ENCODE measurements around the gene CDC27.
"Not testable (repeated sequence)": the region's sequence is repeated elsewhere in the genome, so short reads cannot be mapped to it uniquely, and the experiment has no call there.

Gene CDC27

DNA sequence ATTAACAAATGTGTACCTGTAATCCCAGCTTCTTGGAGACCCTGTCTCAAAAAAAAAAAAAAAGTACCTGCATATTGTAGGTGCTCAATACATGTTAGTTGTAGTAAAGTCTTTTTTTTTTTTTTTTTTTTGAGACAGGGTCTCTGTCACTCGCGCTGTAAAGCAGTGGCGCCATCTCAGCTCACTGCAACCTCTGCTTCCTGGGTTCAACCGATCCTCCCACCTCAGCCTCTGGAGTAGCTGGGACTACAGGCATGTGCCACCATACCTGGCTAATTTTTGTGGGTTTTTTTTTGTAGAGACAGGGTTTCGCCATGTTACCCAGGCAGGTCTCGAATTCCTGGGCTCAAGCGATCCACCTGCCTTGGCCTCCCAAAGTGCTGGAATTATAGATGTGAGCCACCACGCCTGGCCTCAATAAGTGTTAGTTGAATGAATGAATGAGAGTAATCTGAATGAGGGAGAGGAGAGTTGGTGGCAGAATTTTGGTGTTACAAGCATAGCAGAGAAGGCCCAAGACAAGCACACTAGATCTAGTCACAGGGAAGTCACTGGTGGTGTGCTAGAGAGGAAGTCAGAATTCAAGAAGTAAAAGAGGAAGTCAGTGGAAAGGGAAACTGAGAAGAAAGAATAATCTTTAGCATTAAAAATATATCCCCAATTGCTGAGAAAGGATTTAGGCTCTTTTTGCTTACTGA, 10.7 kb upstream of the CDC27 start:
- DNase-seq (ENCODE audit: insufficient read length, low spot score) (no peak), FAIRE-seq (peak; percentile 84)

DNA sequence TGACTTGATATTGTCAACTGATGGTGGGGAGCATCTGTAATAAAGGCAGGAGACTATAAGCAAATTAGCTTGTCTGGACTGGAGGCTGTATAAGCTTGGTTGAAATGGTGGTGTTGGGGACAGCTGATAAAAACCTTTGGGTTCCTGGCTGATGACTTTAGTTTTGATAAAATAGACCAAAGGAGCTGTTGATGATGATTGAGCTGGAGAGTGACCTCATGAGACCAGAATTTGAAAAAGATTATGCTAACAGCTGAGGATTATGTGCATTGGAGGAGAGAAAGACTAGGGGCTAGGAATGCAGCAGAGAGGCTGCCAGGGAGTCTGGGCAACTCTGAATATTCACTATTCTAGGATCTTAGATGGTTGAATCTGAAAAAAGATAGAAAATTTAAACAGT, 8.7 kb upstream of the CDC27 start:
- DNase-seq (ENCODE audit: insufficient read length, low spot score) (no peak), FAIRE-seq (peak; percentile 28)

DNA sequence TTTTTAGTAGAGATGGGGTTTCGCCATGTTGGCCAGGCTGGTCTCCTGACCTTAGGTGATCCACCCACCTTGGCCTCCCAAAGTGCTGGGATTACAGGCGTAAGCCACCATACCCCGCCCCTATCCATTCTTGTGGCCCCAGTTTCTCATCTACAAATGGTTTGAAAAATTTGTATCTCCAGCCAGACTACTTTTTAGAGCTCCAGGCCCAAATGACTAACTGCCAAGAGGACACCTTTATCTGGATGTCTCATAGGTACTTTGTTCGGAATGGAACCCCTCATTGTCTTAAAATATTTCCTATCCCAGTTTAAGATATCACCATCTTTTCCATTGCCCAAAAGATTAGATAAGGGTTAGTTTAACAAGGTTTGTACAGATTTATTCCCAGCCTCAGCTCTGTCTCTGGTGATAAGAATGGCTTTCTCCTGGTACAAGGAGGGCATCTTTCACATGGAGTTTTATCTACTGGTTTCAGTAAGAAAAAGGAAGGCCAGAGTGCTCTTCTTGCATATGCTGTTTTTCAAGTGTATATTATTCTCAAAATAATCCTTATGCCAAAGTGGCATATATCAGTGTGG, 4.9 kb upstream of the CDC27 start:
- no peak for FAIRE-seq

DNA sequence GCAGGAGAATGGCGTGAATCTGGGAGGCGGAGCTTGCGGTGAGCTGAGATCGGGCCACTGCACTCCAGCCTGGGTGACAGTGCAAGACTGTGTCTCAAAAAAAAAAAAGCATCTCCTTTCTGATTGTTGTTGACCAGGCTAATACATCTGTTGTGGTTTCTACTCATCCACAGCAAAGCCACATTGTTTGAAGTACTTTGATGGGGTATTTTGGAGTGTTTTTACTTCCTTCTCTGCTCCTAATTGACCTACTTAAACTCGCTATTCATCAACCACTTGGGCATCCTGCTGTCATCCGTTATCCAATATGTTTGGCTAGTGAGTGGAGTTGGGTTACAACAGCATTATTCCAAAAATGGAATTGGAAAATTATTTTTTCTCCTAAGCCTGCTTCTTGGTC, 3.5 kb upstream of the CDC27 start:
- no peak for FAIRE-seq
- no peak for DNase-seq (ENCODE audit: insufficient read length, low spot score)

More for the DNA sequence above, 4.9 kb upstream of the CDC27 start:
- DNase-seq (ENCODE audit: insufficient read length, low spot score), result no peak

DNA sequence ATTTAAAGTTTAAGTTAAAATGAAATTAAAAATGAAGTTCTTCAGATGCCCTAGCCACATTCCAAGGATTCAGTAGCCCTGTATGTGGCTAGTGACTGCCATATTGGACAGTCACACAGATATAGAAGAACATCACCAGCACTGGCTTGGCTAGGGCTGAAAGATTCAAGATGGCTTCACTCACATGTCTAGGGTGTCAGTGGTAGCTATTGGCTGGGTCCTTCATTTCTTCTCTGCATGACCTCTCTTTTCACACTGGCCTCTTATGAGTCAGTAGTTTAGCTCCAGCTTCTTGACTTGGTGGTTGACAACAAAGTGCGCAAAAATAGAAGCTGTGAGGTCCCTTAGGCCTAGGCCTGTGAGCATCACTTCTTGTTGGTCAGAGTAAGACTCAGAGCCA, 1.7 kb upstream of the CDC27 start:
- FAIRE-seq, result no peak
- no peak for DNase-seq (ENCODE audit: insufficient read length, low spot score)

DNA sequence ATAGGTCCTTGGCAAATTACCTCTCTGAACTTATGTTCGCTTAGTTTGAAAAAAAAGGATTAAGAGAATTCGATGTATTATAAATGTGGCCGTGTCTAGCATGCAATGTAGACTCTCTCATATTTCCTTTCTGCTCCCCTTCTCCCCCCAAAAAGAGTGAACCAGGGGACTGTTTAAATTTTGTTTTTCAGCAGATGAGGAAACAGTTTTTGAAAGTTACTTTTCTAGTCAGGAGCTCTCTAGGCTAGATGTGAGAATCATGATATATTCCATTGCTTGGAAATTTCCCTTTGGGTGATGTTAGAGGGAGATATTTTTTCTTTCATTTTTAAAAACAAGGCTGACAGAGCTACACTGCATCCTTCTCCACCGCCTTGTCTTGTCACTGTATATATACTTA, 1.1 kb upstream of the CDC27 start:
- DNase-seq (ENCODE audit: insufficient read length, low spot score) (no peak), FAIRE-seq (no peak)

DNA sequence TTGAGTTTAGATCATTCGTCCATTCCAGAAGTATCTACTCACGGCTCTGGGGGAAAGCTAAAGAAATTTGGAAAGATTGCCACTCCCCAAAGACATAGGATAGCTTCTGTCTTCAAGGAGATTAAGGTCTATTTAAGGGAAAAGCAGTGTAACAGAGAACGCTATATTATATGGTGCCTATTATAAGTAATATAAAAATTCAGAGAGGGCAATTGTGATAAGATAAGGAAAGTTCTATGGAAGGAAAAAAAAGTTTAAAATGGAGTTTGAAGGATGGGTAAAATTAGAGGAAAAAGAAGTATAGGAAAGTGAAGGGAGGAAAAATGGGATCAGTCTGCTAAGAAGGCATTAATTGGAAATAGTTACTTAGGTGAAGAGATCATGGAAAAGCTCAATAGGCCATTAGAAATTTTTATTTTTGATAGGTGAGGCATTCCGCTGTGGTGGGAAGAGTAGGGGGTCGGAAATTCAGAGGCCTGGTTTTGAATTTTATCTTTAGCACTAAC, 690 bp upstream of the CDC27 start:
- no peak for FAIRE-seq
- no peak for DNase-seq (ENCODE audit: insufficient read length, low spot score)

DNA sequence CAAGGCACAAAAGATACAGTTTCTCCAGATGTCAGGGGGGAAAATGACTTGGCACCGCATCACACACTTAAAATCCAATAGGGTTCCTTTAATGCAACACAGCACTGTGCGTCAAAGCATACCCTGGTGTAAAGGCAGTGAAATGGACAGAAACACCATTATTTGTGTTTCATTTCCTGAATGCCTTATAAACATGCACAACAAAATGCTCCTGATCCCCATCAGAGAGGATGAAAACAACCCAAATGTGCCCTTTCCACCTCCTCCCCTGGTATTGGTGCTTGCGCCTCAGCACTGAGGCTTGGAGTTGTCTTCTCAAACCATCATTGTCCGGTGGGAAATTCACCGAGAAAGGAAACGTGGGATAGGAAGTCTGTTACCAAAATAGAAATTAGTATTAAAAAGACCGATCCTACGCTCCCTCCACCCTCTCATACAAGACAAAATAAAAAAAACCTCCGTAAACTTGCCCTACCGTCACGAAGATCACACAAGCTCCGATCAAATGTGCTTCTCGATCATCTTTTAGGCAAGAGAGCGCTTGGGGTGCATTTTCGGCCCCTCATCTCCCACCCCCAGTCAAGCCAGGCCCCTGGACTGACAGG, 722 bp downstream of the CDC27 start:
- DNase-seq (ENCODE audit: insufficient read length, low spot score), result no peak
- no peak for FAIRE-seq

DNA sequence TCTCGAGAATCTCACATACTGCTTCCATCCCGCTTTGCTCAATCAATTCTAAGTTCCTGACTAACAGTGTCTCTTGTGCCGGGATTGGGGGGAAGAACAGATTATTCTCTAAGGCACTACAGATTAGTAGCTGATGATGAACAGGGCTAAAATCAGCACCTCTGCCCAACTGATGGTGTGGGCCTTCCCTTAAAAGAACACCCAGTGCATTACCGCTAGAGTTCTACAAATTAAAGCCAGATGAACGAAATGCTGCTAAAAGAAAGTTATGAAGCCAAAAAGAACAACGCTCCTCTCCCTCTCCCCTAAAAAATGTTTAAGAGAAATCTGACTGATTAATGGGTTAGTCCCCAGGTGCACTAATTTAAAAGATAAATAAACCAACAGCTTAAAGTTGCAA, 4.4 kb downstream of the CDC27 start:
- DNase-seq (ENCODE audit: insufficient read length, low spot score), result no peak
- FAIRE-seq, result no peak

DNA sequence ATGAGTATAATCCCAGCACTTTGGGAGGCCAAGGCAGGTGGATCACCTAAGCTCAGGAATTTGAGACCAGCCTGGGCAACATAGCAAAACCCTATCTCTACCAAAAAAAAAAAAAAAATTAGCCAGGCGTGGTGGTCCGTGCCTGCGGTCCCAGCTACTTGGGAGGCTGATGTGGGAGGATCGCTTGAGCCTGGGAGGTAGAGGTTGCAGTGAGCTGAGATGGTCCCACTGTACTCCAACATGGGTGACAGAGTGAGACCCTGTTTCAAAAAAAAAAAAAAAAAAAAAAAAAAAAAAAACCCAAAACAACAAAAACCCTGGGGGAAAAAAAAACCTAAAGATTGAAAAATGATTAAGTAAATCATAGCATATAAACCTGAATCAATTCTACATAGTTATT, 8.1 kb downstream of the CDC27 start:
- not testable (repeated sequence) for DNase-seq (ENCODE audit: insufficient read length, low spot score); FAIRE-seq

DNA sequence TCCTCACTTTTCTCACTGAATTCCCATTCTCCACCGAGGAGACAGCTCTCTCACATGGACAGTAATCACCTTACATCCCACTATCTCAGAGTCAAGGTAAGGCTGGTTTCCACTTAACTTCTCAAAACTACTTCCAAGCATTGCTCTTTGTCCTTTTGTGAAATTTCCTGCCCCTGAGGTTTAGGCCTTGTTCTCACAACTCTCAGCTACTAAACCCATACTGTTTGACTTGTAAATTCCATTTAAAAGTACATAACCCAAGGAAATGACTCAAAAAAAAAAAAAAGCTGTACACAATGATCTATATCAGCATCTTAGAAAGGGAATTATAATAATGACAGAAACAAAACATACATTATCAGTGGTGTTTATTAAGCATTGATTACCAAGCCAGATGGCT, 8.8 kb downstream of the CDC27 start:
- FAIRE-seq (no peak), DNase-seq (ENCODE audit: insufficient read length, low spot score) (no peak)

DNA sequence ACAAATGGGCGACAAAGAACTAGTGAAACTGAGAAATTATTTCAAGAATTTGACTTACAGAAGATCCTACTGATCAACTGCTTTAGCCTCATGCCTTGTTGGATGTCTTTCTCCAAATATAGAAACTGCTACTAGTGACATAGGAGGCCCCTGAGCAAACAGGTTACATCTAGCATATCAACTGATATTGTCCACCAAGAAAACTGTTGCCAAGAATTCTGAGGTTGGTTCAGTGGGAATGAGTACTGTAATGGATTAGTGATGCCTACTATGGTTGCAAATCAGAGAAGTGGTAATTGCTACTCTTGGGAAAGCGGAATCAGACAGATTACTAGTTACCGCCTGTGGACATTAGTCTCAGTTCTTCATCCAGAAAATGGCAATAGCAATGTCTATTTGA, 10.0 kb downstream of the CDC27 start:
- no peak for DNase-seq (ENCODE audit: insufficient read length, low spot score)
- FAIRE-seq, result no peak

DNA sequence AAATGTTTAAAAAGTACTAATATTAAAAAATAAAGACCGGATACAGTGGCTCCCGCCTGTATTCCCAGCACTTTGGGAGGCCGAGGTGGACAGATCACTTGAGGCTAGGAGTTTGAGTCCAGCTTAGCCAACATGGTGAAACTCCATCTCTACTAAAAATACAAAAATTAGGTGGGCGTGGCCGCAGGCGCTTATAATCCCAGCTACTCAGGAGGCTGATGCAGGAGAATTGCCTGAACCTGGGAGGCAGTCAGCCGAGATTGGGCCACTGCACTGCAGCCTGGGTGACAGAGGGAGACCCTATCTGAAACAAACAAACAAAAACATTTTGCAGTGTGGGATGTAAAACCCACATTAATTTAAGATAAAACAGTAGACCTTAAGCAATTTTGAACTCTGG, 11.8 kb downstream of the CDC27 start:
- DNase-seq (ENCODE audit: insufficient read length, low spot score), result no peak

DNA sequence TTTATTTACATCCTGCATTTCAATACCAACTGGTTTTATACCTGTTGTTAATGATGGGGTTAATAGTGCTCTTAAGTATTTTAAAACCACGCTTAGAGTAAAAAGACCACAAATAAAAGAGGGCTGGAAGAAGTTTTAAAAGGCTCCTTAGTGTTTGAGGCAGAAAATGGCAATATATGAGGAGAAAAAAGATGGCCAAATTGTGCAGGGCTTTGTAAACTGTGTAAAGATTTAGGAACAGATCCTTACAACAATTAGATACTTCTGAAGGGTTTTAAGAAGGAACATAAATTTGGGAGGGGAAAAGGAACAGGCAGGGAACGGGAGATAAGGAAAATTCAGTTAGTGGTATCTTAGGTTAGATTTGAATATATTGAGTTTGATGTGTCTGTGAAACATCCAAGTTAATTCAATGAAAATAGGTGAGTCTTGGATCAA, 12.7 kb downstream of the CDC27 start:
- DNase-seq (ENCODE audit: insufficient read length, low spot score) (no peak), FAIRE-seq (no peak)

More for the DNA sequence above, 11.8 kb downstream of the CDC27 start:
- no peak for FAIRE-seq

DNA sequence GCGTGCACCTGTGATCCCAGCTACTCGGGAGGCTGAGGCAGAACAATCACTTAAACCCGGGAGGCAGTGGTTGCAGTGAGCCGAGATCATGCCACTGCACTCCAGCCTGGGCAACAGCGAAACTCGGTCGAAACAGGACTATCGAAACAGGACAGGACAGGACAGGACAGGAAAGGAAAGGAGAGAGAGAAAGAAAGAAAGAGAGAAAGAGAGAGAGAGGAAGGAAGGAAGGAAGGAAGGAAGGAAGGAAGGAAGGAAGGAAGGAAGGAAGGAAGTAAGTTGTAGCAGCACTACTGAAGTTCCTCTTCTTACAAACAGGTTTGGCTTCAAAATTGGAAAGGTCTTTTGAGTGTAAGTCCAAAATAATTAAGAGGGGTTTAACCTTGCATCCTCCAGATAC, 14.3 kb downstream of the CDC27 start:
- not testable (repeated sequence) for FAIRE-seq; DNase-seq (ENCODE audit: insufficient read length, low spot score)

DNA sequence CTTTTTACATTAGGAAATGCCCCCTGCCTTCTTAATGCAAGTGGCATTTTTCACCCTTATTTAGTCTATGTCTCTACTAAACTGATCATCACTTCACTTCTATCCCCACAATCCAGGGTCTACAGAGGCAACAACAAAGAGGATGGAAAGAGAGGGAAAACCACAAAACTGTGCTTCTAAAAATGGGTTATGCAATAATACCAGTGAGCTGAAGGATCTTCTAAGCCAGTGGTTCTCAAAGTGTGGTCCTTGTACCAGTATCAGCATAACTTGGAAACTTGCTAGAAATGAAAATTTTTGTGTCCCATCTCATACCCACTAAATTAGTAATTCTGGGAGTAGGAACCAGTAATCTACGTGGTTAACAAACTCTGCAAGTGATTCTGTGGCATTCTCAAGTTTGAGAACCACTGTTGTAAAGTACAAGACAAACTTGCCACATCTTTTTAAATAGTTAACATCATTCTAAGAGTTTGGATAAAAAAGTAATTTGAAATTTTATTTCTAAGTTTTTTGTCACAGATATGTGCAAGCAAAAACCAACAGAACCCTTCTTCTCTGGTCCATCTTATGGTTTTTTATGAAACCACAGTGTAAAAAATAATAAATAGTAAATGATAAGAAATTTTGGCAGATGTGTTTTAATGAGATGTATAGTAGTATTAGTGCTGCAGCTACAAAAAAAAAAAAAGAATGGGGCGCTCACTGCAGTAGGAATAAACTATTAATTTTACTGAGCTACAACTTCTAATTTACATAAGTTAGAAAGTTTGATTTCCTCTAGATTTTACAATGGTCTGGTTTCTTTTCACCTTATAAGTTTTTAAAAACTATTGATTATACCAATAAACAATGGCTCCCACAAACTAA, 16.2 kb downstream of the CDC27 start:
- DNase-seq (ENCODE audit: insufficient read length, low spot score), result no peak

DNA sequence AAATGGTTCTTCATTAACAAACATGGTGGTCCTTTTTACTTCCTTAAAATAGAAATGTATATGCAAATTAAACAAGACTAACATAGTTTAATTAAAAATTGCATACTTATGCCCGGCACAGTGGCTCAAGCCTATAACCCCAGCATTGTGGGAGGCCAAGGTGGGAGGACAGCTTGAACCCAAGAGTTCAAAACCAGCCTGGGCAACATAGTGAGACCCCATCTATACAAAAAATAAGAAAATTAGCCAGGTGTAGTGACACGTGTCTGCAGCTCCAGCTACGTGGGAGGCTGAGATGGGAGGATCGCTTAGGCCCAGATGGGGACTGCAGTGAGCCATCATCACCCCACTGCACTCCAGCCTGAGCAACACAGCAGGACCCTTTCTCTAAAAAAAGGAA, 18.4 kb downstream of the CDC27 start:
- FAIRE-seq (no peak), DNase-seq (ENCODE audit: insufficient read length, low spot score) (no peak)

More for the DNA sequence above, 16.2 kb downstream of the CDC27 start:
- no peak for FAIRE-seq

DNA sequence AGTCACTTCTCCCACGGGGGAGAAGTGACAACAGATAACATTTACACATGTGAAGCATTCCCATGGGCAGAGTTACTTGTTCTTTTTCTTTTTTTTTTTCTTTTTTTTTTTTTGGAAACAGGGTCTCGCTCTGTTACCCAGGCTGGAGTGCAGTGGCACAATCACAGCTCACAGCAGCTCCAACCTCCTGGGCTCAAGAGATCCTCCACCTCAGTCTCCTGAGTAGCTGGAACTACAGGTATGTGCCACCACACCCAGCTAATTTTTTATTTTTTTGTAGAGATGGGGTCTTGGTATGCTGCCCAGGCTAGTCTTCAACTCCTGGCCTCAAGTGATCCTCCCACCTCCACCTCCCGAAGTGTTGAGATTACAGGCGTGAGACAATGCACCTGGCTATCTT, 20.2 kb downstream of the CDC27 start:
- not testable (repeated sequence) for FAIRE-seq; DNase-seq (ENCODE audit: insufficient read length, low spot score)

DNA sequence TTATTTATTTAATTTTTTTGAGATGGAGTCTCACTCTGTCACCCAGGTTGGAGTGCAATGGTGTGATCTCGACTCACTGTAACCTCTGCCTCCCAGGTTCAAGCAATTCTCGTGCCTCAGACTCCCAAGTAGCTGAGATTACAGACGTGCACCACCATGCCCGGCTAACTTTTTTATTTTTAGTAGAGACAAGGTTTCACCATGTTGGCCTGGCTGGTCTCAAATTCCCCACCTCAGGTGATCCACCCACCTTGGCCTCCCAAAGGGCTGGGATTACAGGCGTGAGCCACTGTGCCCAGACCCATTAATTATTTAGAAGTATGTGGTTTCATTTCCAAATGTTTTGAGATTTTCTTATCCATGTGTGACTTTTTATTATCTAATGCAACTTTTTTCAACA, 22.2 kb downstream of the CDC27 start:
- DNase-seq (ENCODE audit: insufficient read length, low spot score); FAIRE-seq: not testable (repeated sequence)

DNA sequence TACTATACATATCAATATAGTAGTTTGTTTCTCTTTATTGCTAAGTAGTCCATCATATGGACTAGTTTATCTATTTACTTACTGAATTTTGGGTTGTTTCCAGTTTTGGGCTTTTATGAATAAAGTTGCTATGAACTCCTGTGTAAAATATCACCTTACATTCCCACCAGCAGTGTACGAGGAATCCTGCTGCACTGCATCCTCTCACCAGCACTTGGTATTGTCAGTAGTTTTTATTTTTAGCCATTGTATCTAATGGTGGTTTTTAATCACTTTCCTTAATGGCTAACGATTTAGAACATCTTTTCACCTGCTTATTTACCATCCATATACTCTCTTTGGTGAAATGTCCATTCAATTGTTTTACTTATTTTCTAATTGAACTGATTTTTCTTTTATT, 24.0 kb downstream of the CDC27 start:
- FAIRE-seq (no peak), DNase-seq (ENCODE audit: insufficient read length, low spot score) (no peak)

DNA sequence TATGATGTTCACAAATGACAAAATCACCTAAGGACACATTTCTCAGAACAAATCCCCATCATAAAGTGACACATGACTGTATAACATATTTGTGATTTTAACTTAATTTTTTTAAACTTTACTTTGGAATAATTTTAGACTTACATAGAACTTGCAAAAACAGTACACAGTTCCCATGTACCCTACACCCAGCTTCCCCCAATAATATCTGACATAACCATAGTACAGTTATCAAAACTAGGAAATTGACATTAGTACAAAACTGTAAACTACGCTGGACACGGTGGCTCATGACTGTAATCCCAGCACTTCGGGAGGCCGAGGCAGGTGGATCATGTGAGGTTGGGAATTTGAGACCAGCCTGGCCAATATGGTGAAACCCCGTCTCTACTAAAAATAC, 24.8 kb downstream of the CDC27 start:
- DNase-seq (ENCODE audit: insufficient read length, low spot score), result no peak
- no peak for FAIRE-seq

Data from GM19239 (cell line).